ENCODE results near the gene GMDS. TPM values are rescaled to one million over a fixed set of nuclear protein-coding genes. Genes with fewer than 3 reads are reported as not detected.

The GMDS gene
- total RNA-seq, 4 donors from 2014 or later = 3.4 to 7.2 (median 4.6) TPM

GRCh38 chr6:1952740-1953360, 292.6 kb downstream of the GMDS start:
- intact Hi-C loops (cut with DNase I; ENCODE audit: low total_unique reads) = no loop called here

GRCh38 chr6:1950631-1951030, 294.8 kb downstream of the GMDS start:
- Histone ChIP-seq H3K4me1 (no peaks in the 10 kb centered on the region), H3K27me3 (no peaks in the 10 kb centered on the region), H3K4me3 (no peak overlapping the region), H3K9me3 (no peaks in the 10 kb centered on the region), H3K27ac (no peak overlapping the region), H3K36me3 (no peaks in the 10 kb centered on the region)
- in situ Hi-C loops (cut with MboI; ENCODE audit: low sequenced_read_pairs in 4 of 4) = no loop called here
- ATAC-seq (no peak), DNase-seq (no peak)
- intact Hi-C loops (cut with DNase I; ENCODE audit: low total_unique reads) = no loop called here
- TF ChIP-seq CTCF (IDR thresholded peaks at IDR 0.05 in 4 of 5, conservative IDR thresholded peaks at IDR 0.05 in 1 of 5) (no peak), POLR2A (IDR thresholded peaks at IDR 0.05) (no peak)

More at GRCh38 chr6:1952740-1953360, 292.6 kb downstream of the GMDS start:
- Histone ChIP-seq H3K27ac (no peak overlapping the region), H3K27me3 (no peaks in the 10 kb centered on the region), H3K4me3 (no peak overlapping the region), H3K36me3 (no peaks in the 10 kb centered on the region), H3K9me3 (no peaks in the 10 kb centered on the region), H3K4me1 (no peaks in the 10 kb centered on the region)
- peak in 1 of 2 donors; percentile 24 for ATAC-seq
- DNase-seq = no peak
- in situ Hi-C loops (cut with MboI; ENCODE audit: low sequenced_read_pairs in 4 of 4) = no loop called here
- no peak for TF ChIP-seq POLR2A (IDR thresholded peaks at IDR 0.05)
- no peak for TF ChIP-seq CTCF (IDR thresholded peaks at IDR 0.05 in 4 of 5, conservative IDR thresholded peaks at IDR 0.05 in 1 of 5)

- no peaks in the 10 kb centered on the region for H3K9me3 ChIP-seq
- no peaks in the 10 kb centered on the region for H3K27me3 ChIP-seq
- no peaks in the 10 kb centered on the region for H3K36me3 ChIP-seq
- DNase-seq = no peak
- no peak overlapping the region for H3K27ac ChIP-seq
- in situ Hi-C loops (cut with MboI; ENCODE audit: low sequenced_read_pairs in 4 of 4) (no loop called here), intact Hi-C loops (cut with DNase I; ENCODE audit: low total_unique reads) (no loop called here)
- no peak overlapping the region for H3K4me3 ChIP-seq
- no peak for ATAC-seq
- TF ChIP-seq POLR2A (IDR thresholded peaks at IDR 0.05) (no peak), CTCF (IDR thresholded peaks at IDR 0.05 in 4 of 5, conservative IDR thresholded peaks at IDR 0.05 in 1 of 5) (no peak)
- no peaks in the 10 kb centered on the region for H3K4me1 ChIP-seq
These were observed 295.9 kb downstream of the GMDS start for GRCh38 chr6:1949538-1949937.

GRCh38 chr6:1947922-1948321, 297.5 kb downstream of the GMDS start:
- H3K9me3 ChIP-seq = no peaks in the 10 kb centered on the region
- H3K36me3 ChIP-seq = no peaks in the 10 kb centered on the region
- no peaks in the 10 kb centered on the region for H3K27me3 ChIP-seq
- intact Hi-C loops (cut with DNase I; ENCODE audit: low total_unique reads) (no loop called here), in situ Hi-C loops (cut with MboI; ENCODE audit: low sequenced_read_pairs in 4 of 4) (no loop called here)
- H3K4me1 ChIP-seq = no peaks in the 10 kb centered on the region
- H3K27ac ChIP-seq = no peak overlapping the region
- no peak for DNase-seq
- H3K4me3 ChIP-seq = no peak overlapping the region
- TF ChIP-seq POLR2A (IDR thresholded peaks at IDR 0.05) = no peak
- TF ChIP-seq CTCF (IDR thresholded peaks at IDR 0.05 in 4 of 5, conservative IDR thresholded peaks at IDR 0.05 in 1 of 5) = no peak
- ATAC-seq = no peak

GRCh38 chr6:1946583-1946982, 298.8 kb downstream of the GMDS start:
- H3K9me3 ChIP-seq = no peaks in the 10 kb centered on the region
- no peaks in the 10 kb centered on the region for H3K27me3 ChIP-seq
- no peak for TF ChIP-seq CTCF (IDR thresholded peaks at IDR 0.05 in 4 of 5, conservative IDR thresholded peaks at IDR 0.05 in 1 of 5)
- no peak for TF ChIP-seq POLR2A (IDR thresholded peaks at IDR 0.05)
- DNase-seq = no peak
- in situ Hi-C loops (cut with MboI; ENCODE audit: low sequenced_read_pairs in 4 of 4) (no loop called here), intact Hi-C loops (cut with DNase I; ENCODE audit: low total_unique reads) (no loop called here)
- no peak overlapping the region for H3K27ac ChIP-seq
- H3K4me3 ChIP-seq = no peak overlapping the region
- no peaks in the 10 kb centered on the region for H3K36me3 ChIP-seq
- ATAC-seq = no peak
- no peaks in the 10 kb centered on the region for H3K4me1 ChIP-seq

All from gastrocnemius medialis (tissue), 4 donors.